Esophagus (tissue), 2 donors: ENCODE results near the gene CCDC188. TPM values are rescaled to one million over a fixed set of nuclear protein-coding genes. Genes with fewer than 3 reads are reported as not detected.

ENCODE experiments used
- H3K27ac ChIP-seq, 2 donors: one replicate each; pipeline ENCODE4 v1.5.1; 2013; ENCODE audit warnings: low read depth in 2 of 2, mild to moderate bottlenecking in 2 of 2, inconsistent platforms in 1 of 2, low read length in 1 of 2, moderate library complexity in 1 of 2
- H3K27me3 ChIP-seq, 2 donors: one replicate each; pipeline ENCODE4 v1.6.1; 2013; ENCODE audit warnings: low read length in 2 of 2, control low read depth in 1 of 2, mild to moderate bottlenecking in 1 of 2; ENCODE audit not compliant: insufficient read depth in 2 of 2, control insufficient read depth in 1 of 2
- H3K36me3 ChIP-seq, 2 donors: one replicate each; pipeline ENCODE4 v1.6.1; 2013; ENCODE audit warnings: low read length in 1 of 2; ENCODE audit not compliant: control insufficient read depth in 2 of 2, insufficient read depth in 2 of 2
- H3K4me1 ChIP-seq, 2 donors: one replicate each; pipeline ENCODE4 v1.6.1; 2013; ENCODE audit warnings: low read length in 1 of 2; ENCODE audit not compliant: control insufficient read depth in 2 of 2, insufficient read depth in 2 of 2
- H3K4me3 ChIP-seq, 2 donors: one replicate each; pipeline ENCODE4 v1.5.1; 2013; ENCODE audit warnings: low read length in 2 of 2, mild to moderate bottlenecking in 2 of 2, low read depth in 1 of 2, moderate library complexity in 1 of 2
- H3K9me3 ChIP-seq, 2 donors: one replicate each; pipeline ENCODE4 v1.6.1; 2013; ENCODE audit warnings: mild to moderate bottlenecking in 2 of 2, low read depth in 1 of 2, low read length in 1 of 2, moderate library complexity in 1 of 2; ENCODE audit not compliant: control insufficient read depth in 2 of 2, insufficient read depth in 1 of 2
- WGBS, 2 donors: extraction: QIAGEN DNeasy Blood & Tissue Kit; methylation state at CpG; one replicate each; pipeline ENCODE4 v1.1.7; 2013; 5-methylcytosine and 5-hydroxymethylcytosine counted together
- polyA plus RNA-seq, 2 donors: library from polyadenylated mRNA; stranded (reverse); fragments of 200-250 nt; gene quantifications; one replicate each; pipeline ENCODE4 v1.2.3, GENCODE V29; 2013
- donor health status: healthy with polysubstance abuse.
- donor health status: Bipolar disorder and iron deficiency.

The CCDC188 gene
- polyA plus RNA-seq, 2 donors: 0.35 to 0.65 TPM

DNA sequence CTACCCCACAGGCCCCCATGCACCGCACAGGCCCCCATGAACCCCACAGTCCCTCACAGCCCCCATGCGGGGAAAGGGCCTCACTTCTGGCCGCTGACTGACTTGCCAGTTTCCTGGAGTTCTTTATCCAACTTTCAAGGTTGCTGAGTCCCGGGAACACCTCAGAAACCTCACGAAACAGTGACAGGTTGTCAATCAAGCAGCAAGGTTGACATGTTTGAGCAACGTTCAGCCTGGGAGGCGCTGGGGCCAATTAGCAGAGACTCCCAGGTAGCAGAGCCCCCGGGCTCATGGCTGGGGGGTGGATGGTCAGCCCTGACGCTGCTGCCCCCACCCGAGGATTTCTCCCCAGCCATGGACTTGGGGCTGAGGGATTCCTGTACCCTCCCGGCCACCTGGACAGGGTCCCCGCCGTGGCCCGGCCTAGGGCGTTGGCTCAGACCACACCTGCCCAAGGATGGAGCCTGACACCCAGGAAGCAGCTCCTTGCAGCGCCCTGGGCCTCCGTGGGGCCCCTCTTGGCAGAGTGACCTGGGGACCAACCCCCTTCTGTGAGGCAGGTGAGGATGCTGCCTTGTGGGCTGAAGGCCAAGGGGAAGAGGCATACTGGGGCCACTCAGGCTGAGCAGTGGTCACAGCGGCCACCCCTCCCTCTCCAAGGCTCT, 33.8 kb upstream of the CCDC188 start:
- no peak overlapping the region for H3K27ac ChIP-seq
- no peaks in the 10 kb centered on the region for H3K36me3 ChIP-seq
- no peaks in the 10 kb centered on the region for H3K27me3 ChIP-seq
- H3K4me3 ChIP-seq: no peak overlapping the region
- H3K9me3 ChIP-seq: no peaks in the 10 kb centered on the region
- 72 to 73% methylated on average over 17 to 18 of the region's 18 CpGs for WGBS, 2 donors
- no peaks in the 10 kb centered on the region for H3K4me1 ChIP-seq

GRCh38 chr22:20183823-20184222, 33.0 kb upstream of the CCDC188 start:
- 63 to 82% methylated on average over 5 to 6 of the region's 6 CpGs for whole genome bisulfite sequencing, 2 donors

DNA sequence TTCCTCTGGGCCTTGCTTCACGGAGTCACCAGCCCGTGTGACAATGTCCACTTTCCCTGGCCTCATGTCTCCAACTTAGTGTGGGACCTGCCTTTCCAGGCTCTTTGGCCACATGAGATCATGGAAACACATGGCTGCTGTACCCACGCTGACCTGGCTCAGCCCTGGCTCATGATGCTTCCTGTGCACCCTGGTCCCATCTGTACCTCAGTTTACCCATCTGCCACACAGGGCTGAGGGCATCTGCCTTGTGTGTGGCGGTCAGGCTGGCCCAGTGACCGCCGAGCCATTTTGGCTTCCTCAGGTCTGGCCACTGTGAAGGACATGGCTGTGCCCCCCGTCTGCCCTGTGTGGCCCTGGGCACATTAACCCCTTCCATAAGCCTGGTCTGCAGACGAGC, 32.2 kb upstream of the CCDC188 start:
- H3K4me3 ChIP-seq: no peak overlapping the region
- no peaks in the 10 kb centered on the region for H3K4me1 ChIP-seq
- WGBS, 2 donors: 87 to 93% methylated on average over 8 of the region's 8 CpGs
- H3K36me3 ChIP-seq: no peaks in the 10 kb centered on the region
- H3K27ac ChIP-seq: no peak overlapping the region
- H3K27me3 ChIP-seq: no peaks in the 10 kb centered on the region
- no peaks in the 10 kb centered on the region for H3K9me3 ChIP-seq

More at GRCh38 chr22:20183823-20184222, 33.0 kb upstream of the CCDC188 start:
- H3K4me3 ChIP-seq: no peak overlapping the region
- no peaks in the 10 kb centered on the region for H3K9me3 ChIP-seq
- H3K27ac ChIP-seq: no peak overlapping the region
- no peaks in the 10 kb centered on the region for H3K4me1 ChIP-seq
- no peaks in the 10 kb centered on the region for H3K27me3 ChIP-seq
- H3K36me3 ChIP-seq: no peaks in the 10 kb centered on the region

DNA sequence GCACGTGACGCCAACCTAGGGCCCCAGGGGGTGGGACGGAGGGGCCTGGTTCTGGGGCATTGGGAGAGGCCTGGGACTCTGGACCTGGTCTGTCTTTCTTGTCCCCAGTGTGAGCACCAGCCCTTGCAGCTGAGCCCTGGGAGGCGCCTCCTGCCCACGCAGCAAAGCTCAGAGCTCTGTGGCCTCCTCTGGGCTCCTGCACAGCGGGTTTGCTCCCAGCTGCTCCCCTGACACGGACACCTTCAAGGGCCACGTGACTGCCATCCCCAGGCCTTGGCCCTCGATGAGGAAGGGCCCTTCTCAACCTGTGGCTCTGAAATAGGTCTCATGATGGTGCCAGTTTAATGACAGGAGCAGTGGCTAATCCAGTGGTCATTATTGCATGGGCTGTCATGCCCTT, 31.5 kb upstream of the CCDC188 start:
- H3K9me3 ChIP-seq: no peaks in the 10 kb centered on the region
- H3K27me3 ChIP-seq: no peaks in the 10 kb centered on the region
- H3K36me3 ChIP-seq: no peaks in the 10 kb centered on the region
- no peak overlapping the region for H3K27ac ChIP-seq
- H3K4me1 ChIP-seq: no peaks in the 10 kb centered on the region
- WGBS, 2 donors: 78 to 85% methylated on average over 9 of the region's 9 CpGs
- H3K4me3 ChIP-seq: no peak overlapping the region

- no peaks in the 10 kb centered on the region for H3K36me3 ChIP-seq
- H3K9me3 ChIP-seq: no peaks in the 10 kb centered on the region
- H3K4me1 ChIP-seq: no peaks in the 10 kb centered on the region
- H3K27ac ChIP-seq: no peak overlapping the region
- 82% methylated on average over 18 of the region's 18 CpGs for WGBS, 2 donors
- no peak overlapping the region for H3K4me3 ChIP-seq
- H3K27me3 ChIP-seq: no peaks in the 10 kb centered on the region
Measured at GRCh38 chr22:20181884-20182236, 31.0 kb upstream of the CCDC188 start.

GRCh38 chr22:20181194-20181883, 30.5 kb upstream of the CCDC188 start:
- H3K4me3 ChIP-seq: no peak overlapping the region
- H3K36me3 ChIP-seq: no peaks in the 10 kb centered on the region
- H3K27me3 ChIP-seq: no peaks in the 10 kb centered on the region
- H3K9me3 ChIP-seq: no peaks in the 10 kb centered on the region
- no peaks in the 10 kb centered on the region for H3K4me1 ChIP-seq
- WGBS, 2 donors: 58 to 65% methylated on average over 16 to 17 of the region's 17 CpGs
- no peak overlapping the region for H3K27ac ChIP-seq

DNA sequence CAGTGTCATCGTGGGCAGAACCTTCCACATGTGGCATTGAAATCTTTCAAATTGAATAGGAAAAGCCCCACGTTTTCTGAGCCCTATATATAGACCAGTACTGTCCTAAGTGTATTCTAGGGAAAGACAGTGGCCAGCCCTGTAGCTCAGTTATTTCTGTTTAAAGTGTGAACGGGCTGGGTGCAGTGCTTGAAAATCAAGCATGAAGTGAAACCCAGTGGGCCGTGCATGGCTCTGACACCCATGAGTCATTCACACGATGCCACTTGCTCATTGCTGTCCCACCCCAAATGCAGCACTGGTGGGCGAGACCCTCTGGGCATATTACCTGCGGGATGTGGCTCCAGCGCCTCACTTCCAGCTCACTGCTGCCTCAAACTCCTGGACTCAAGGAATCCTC, 29.8 kb upstream of the CCDC188 start:
- Histone ChIP-seq H3K36me3 (no peaks in the 10 kb centered on the region), H3K4me1 (no peaks in the 10 kb centered on the region), H3K27me3 (no peaks in the 10 kb centered on the region), H3K9me3 (no peaks in the 10 kb centered on the region), H3K27ac (no peak overlapping the region), H3K4me3 (no peak overlapping the region)
- 64 to 68% methylated on average over 8 of the region's 8 CpGs for WGBS, 2 donors

- no peaks in the 10 kb centered on the region for H3K4me1 ChIP-seq
- 79 to 81% methylated on average over 13 of the region's 13 CpGs for WGBS, 2 donors
- H3K36me3 ChIP-seq: no peaks in the 10 kb centered on the region
Measured at GRCh38 chr22:20180245-20180630, 29.4 kb upstream of the CCDC188 start.

GRCh38 chr22:20179455-20180244, 28.8 kb upstream of the CCDC188 start:
- WGBS, 2 donors: 87 to 91% methylated on average over 26 to 27 of the region's 27 CpGs
- no peaks in the 10 kb centered on the region for H3K9me3 ChIP-seq
- no peak overlapping the region for H3K4me3 ChIP-seq
- H3K27me3 ChIP-seq: no peaks in the 10 kb centered on the region
- H3K4me1 ChIP-seq: no peaks in the 10 kb centered on the region
- no peak overlapping the region for H3K27ac ChIP-seq
- H3K36me3 ChIP-seq: no peaks in the 10 kb centered on the region

More at GRCh38 chr22:20180245-20180630, 29.4 kb upstream of the CCDC188 start:
- H3K4me3 ChIP-seq: no peak overlapping the region
- no peaks in the 10 kb centered on the region for H3K9me3 ChIP-seq
- no peak overlapping the region for H3K27ac ChIP-seq
- H3K27me3 ChIP-seq: no peaks in the 10 kb centered on the region
